NCI-H128 (cell line): ENCODE measurements around the gene REST.
A peak's percentile ranks its signal among the peaks of the same experiment; 100 is the strongest.

Experiments
- DNase-seq: peaks from one replicate; lab custom pipeline; 2025; ENCODE audit not compliant: unreplicated experiment; lab: John Stamatoyannopoulos, UW

The REST gene

GRCh38 chr4:56976283-56976836 lies 68.7 kb downstream of the REST start:
- DNase-seq, result no peak

GRCh38 chr4:56976837-56977320 lies 69.2 kb downstream of the REST start:
- no peak for DNase-seq

- DNase-seq, result peak; percentile 80
These were observed 69.8 kb downstream of the REST start, which contains the start of gene NOA1 for GRCh38 chr4:56977321-56978012. TSS of gene NOA1 (minus strand) at chr4:56977606. CDS start at chr4:56977585, 21 bp downstream.

- DNase-seq, result peak; percentile 75
These were observed 71.1 kb downstream of the REST start, which contains the start of gene POLR2B for GRCh38 chr4:56978750-56979303. TSS of gene POLR2B (plus strand) at chr4:56978896. CDS start at chr4:56978986, 90 bp downstream.

GRCh38 chr4:56979421-56980072 lies 71.8 kb downstream of the REST start:
- no peak for DNase-seq

GRCh38 chr4:56981795-56982201 lies 74.1 kb downstream of the REST start:
- DNase-seq, result no peak

- no peak for DNase-seq
These were observed 78.5 kb downstream of the REST start for GRCh38 chr4:56986192-56986591.

- DNase-seq, result no peak
These were observed 79.3 kb downstream of the REST start for GRCh38 chr4:56986952-56987351.

- no peak for DNase-seq
These were observed 82.6 kb downstream of the REST start for GRCh38 chr4:56990109-56990905.

- DNase-seq, result no peak
These were observed 87.8 kb downstream of the REST start for GRCh38 chr4:56995525-56995924.

GRCh38 chr4:56999751-57000150 lies 92.1 kb downstream of the REST start:
- no peak for DNase-seq

GRCh38 chr4:57013543-57014120 lies 105.9 kb downstream of the REST start:
- no peak for DNase-seq
